Vagina (tissue), 2 donors: Measurements from ENCODE around the gene ABLIM2. TPM values are rescaled to one million over a fixed set of nuclear protein-coding genes. Genes with fewer than 3 reads are reported as not detected.

Experiments used
- DNase-seq, 2 donors: peaks; one replicate each; pipeline ENCODE4 v3.0.0-alpha.2; 2017; ENCODE audit errors: extremely low spot score in 2 of 2
- H3K27ac ChIP-seq: fragments of 200-600 bp; sonication (generic); one replicate; pipeline ENCODE4 v1.5.1; 2019
- H3K27me3 ChIP-seq: fragments of 200-600 bp; sonication (generic); one replicate; pipeline ENCODE4 v1.5.1; 2019
- H3K36me3 ChIP-seq, 2 donors: fragments of 200-600 bp; sonication (generic); one replicate each; pipeline ENCODE4 v1.5.1; 2017 to 2019
- H3K4me1 ChIP-seq: fragments of 200-600 bp; sonication (generic); one replicate; pipeline ENCODE4 v1.5.1; 2019
- H3K4me3 ChIP-seq, 2 donors: fragments of 200-600 bp; sonication (generic); 1 replicate in 1 of 2; 2 replicates in 1 of 2; pipeline ENCODE4 v1.5.1; 2016 to 2019
- H3K9me3 ChIP-seq: fragments of 200-600 bp; sonication (generic); one replicate; pipeline ENCODE4 v1.5.1; 2019
- CTCF ChIP-seq, 3 experiments: fragments of 450-650 bp in 2 of 3; fragments of 200-600 bp in 1 of 3; sonication (generic) in 1 of 3; IDR thresholded peaks; one replicate each; pipeline ENCODE4 v1.5.1; 2017 to 2019; ENCODE audit warnings: antibody characterized with exemption in 3 of 3, mild to moderate bottlenecking in 2 of 3, moderate library complexity in 2 of 3
- POLR2A ChIP-seq, 2 donors: fragments of 450-650 bp; IDR thresholded peaks; one replicate each; pipeline ENCODE4 v1.6.1; 2017; ENCODE audit warnings: antibody characterized with exemption in 2 of 2, mild to moderate bottlenecking in 2 of 2, moderate library complexity in 2 of 2
- POLR2AphosphoS5 ChIP-seq, 2 donors: sonication (generic); formaldehyde crosslinking; IDR thresholded peaks; one replicate each; pipeline ENCODE4 v1.9.0; 2017; ENCODE audit warnings: antibody characterized with exemption in 2 of 2, mild to moderate bottlenecking in 2 of 2, low read depth in 1 of 2; ENCODE audit not compliant: insufficient read depth in 1 of 2
- intact Hi-C: fragments of 100-400 bp; cut with DNase I; formaldehyde crosslinking; loops from one replicate; pipeline ENCODE4 v1.15.1; 2023
- total RNA-seq: library from RNA; depleted of rRNA; stranded (reverse); fragments of >200 nt; gene quantifications from one replicate; pipeline ENCODE4 v1.2.3, GENCODE V29; 2016

ABLIM2 gene
- total RNA-seq, 1 donor from 2014 or later = 15.5 TPM

GRCh38 chr4:8102076-8102355, 56.6 kb downstream of the ABLIM2 start:
- intact Hi-C loops = no loop called here
- no peaks in the 10 kb centered on the region for H3K27me3 ChIP-seq
- no peak overlapping the region for H3K27ac ChIP-seq

GRCh38 chr4:8101213-8102075, 57.2 kb downstream of the ABLIM2 start:
- no peak for DNase-seq
- TF ChIP-seq CTCF (IDR thresholded peaks at IDR 0.05) = no peak
- peak; percentile 53 to 83 for TF ChIP-seq POLR2AphosphoS5 (IDR thresholded peaks at IDR 0.05; ENCODE audit: insufficient read depth in 1 of 2, low read depth in 1 of 2)
- no peak overlapping the region for H3K27ac ChIP-seq
- intact Hi-C loops = no loop called here
- H3K4me1 ChIP-seq = peaks cover 15% of the 10 kb centered on the region
- H3K27me3 ChIP-seq = no peaks in the 10 kb centered on the region
- H3K36me3 ChIP-seq = no peaks in the 10 kb centered on the region
- no peaks in the 10 kb centered on the region for H3K9me3 ChIP-seq
- H3K4me3 ChIP-seq = no peak overlapping the region

More at GRCh38 chr4:8102076-8102355, 56.6 kb downstream of the ABLIM2 start:
- no peak for TF ChIP-seq CTCF (IDR thresholded peaks at IDR 0.05)
- no peak for TF ChIP-seq POLR2A (IDR thresholded peaks at IDR 0.05)
- no peak for TF ChIP-seq POLR2AphosphoS5 (IDR thresholded peaks at IDR 0.05; ENCODE audit: insufficient read depth in 1 of 2, low read depth in 1 of 2)
- no peaks in the 10 kb centered on the region for H3K9me3 ChIP-seq
- no peaks in the 10 kb centered on the region for H3K36me3 ChIP-seq
- H3K4me3 ChIP-seq = no peak overlapping the region
- H3K4me1 ChIP-seq = peaks cover 15% of the 10 kb centered on the region
- no peak for DNase-seq

- H3K27ac ChIP-seq = no peak overlapping the region
- H3K9me3 ChIP-seq = no peaks in the 10 kb centered on the region
- TF ChIP-seq POLR2AphosphoS5 (IDR thresholded peaks at IDR 0.05; ENCODE audit: insufficient read depth in 1 of 2, low read depth in 1 of 2) (no peak), CTCF (IDR thresholded peaks at IDR 0.05) (no peak), POLR2A (IDR thresholded peaks at IDR 0.05) (no peak)
- no peaks in the 10 kb centered on the region for H3K27me3 ChIP-seq
- H3K4me3 ChIP-seq = no peak overlapping the region
- DNase-seq = no peak
- intact Hi-C loops = no loop called here
- H3K4me1 ChIP-seq = peaks cover 15% of the 10 kb centered on the region
- no peaks in the 10 kb centered on the region for H3K36me3 ChIP-seq
Measured at GRCh38 chr4:8099981-8100464, 58.6 kb downstream of the ABLIM2 start.

GRCh38 chr4:8098506-8098905, 60.1 kb downstream of the ABLIM2 start:
- no peak overlapping the region for H3K4me3 ChIP-seq
- peaks cover 15% of the 10 kb centered on the region for H3K4me1 ChIP-seq
- no peak overlapping the region for H3K27ac ChIP-seq
- H3K9me3 ChIP-seq = no peaks in the 10 kb centered on the region
- no peak for DNase-seq
- no peaks in the 10 kb centered on the region for H3K27me3 ChIP-seq
- intact Hi-C loops = no loop called here
- no peak for TF ChIP-seq POLR2A (IDR thresholded peaks at IDR 0.05)
- no peak for TF ChIP-seq CTCF (IDR thresholded peaks at IDR 0.05)
- no peak for TF ChIP-seq POLR2AphosphoS5 (IDR thresholded peaks at IDR 0.05; ENCODE audit: insufficient read depth in 1 of 2, low read depth in 1 of 2)
- H3K36me3 ChIP-seq = no peaks in the 10 kb centered on the region

- Histone ChIP-seq H3K4me1 (peaks cover 15% of the 10 kb centered on the region), H3K36me3 (no peaks in the 10 kb centered on the region), H3K9me3 (no peaks in the 10 kb centered on the region), H3K27ac (no peak overlapping the region), H3K27me3 (no peaks in the 10 kb centered on the region), H3K4me3 (no peak overlapping the region)
- no peak for DNase-seq
- TF ChIP-seq CTCF (IDR thresholded peaks at IDR 0.05) = no peak
- no peak for TF ChIP-seq POLR2A (IDR thresholded peaks at IDR 0.05)
- no peak for TF ChIP-seq POLR2AphosphoS5 (IDR thresholded peaks at IDR 0.05; ENCODE audit: insufficient read depth in 1 of 2, low read depth in 1 of 2)
- intact Hi-C loops = no loop called here
Measured at GRCh38 chr4:8097721-8098345, 60.8 kb downstream of the ABLIM2 start.
